ENCODE measurements around the gene ZNF367.
A peak's percentile ranks its signal among the peaks of the same experiment; 100 is the strongest.

GRCh38 chr9:96413302-96414221 lies 4.6 kb downstream of the ZNF367 start:
- TF ChIP-seq EP300 (IDR thresholded peaks at IDR 0.05) (peak in 1 of 2 donors; percentile 37), CTCF (IDR thresholded peaks at IDR 0.05) (no peak), POLR2A (IDR thresholded peaks at IDR 0.05) (no peak)
